ENCODE data around the gene USF3. TPM values are rescaled to one million over a fixed set of nuclear protein-coding genes. Genes with fewer than 3 reads are reported as not detected.

The USF3 gene
- total RNA-seq, 1 donor from 2014 or later = 20.8 TPM

- H3K27me3 Mint-ChIP-seq = no peaks in the 10 kb centered on the region
- no peaks in the 10 kb centered on the region for H3K4me1 Mint-ChIP-seq (ENCODE audit: unreplicated experiment)
- H3K27ac Mint-ChIP-seq = no peak overlapping the region
- no peak for TF ChIP-seq CTCF (conservative IDR thresholded peaks at IDR 0.05)
- H3K9me3 Mint-ChIP-seq = peaks cover 17% of the 10 kb centered on the region
- no peak for DNase-seq (ENCODE audit: extremely low spot score, unreplicated experiment)
- H3K36me3 Mint-ChIP-seq = peaks cover 36% of the 10 kb centered on the region
- H3K4me3 Mint-ChIP-seq = no peak overlapping the region
Observed at GRCh38 chr3:113684271-113684819, 12.1 kb downstream of the USF3 start.

GRCh38 chr3:113678773-113679172, 17.7 kb downstream of the USF3 start:
- H3K4me3 Mint-ChIP-seq = no peak overlapping the region
- H3K27me3 Mint-ChIP-seq = no peaks in the 10 kb centered on the region
- no peak overlapping the region for H3K27ac Mint-ChIP-seq
- DNase-seq (ENCODE audit: extremely low spot score, unreplicated experiment) = peak; percentile 8
- peaks cover 9% of the 10 kb centered on the region for H3K4me1 Mint-ChIP-seq (ENCODE audit: unreplicated experiment)
- TF ChIP-seq CTCF (conservative IDR thresholded peaks at IDR 0.05) = no peak
- peaks cover 7% of the 10 kb centered on the region for H3K9me3 Mint-ChIP-seq
- peaks cover 41% of the 10 kb centered on the region for H3K36me3 Mint-ChIP-seq

GRCh38 chr3:113677737-113678136, 18.7 kb downstream of the USF3 start:
- no peak overlapping the region for H3K27ac Mint-ChIP-seq
- no peak for TF ChIP-seq CTCF (conservative IDR thresholded peaks at IDR 0.05)
- peaks cover 7% of the 10 kb centered on the region for H3K9me3 Mint-ChIP-seq
- no peaks in the 10 kb centered on the region for H3K27me3 Mint-ChIP-seq
- DNase-seq (ENCODE audit: extremely low spot score, unreplicated experiment) = no peak
- no peak overlapping the region for H3K4me3 Mint-ChIP-seq
- H3K4me1 Mint-ChIP-seq (ENCODE audit: unreplicated experiment) = peaks cover 9% of the 10 kb centered on the region
- H3K36me3 Mint-ChIP-seq = peaks cover 39% of the 10 kb centered on the region

- Mint-ChIP-seq H3K36me3 (peaks cover 42% of the 10 kb centered on the region), H3K27me3 (no peaks in the 10 kb centered on the region), H3K9me3 (peaks cover 7% of the 10 kb centered on the region), H3K4me1 (ENCODE audit: unreplicated experiment) (peaks cover 9% of the 10 kb centered on the region), H3K27ac (no peak overlapping the region), H3K4me3 (no peak overlapping the region)
- DNase-seq (ENCODE audit: extremely low spot score, unreplicated experiment) = no peak
- no peak for TF ChIP-seq CTCF (conservative IDR thresholded peaks at IDR 0.05)
Observed at GRCh38 chr3:113676261-113676660, 20.2 kb downstream of the USF3 start.

- Mint-ChIP-seq H3K27me3 (no peaks in the 10 kb centered on the region), H3K4me3 (no peak overlapping the region), H3K36me3 (peaks cover 37% of the 10 kb centered on the region), H3K27ac (no peak overlapping the region), H3K4me1 (ENCODE audit: unreplicated experiment) (peaks cover 14% of the 10 kb centered on the region), H3K9me3 (no peaks in the 10 kb centered on the region)
- DNase-seq (ENCODE audit: extremely low spot score, unreplicated experiment) = no peak
- no peak for TF ChIP-seq CTCF (conservative IDR thresholded peaks at IDR 0.05)
Observed at GRCh38 chr3:113673593-113673992, 22.8 kb downstream of the USF3 start.

GRCh38 chr3:113668015-113668414, 28.4 kb downstream of the USF3 start:
- DNase-seq (ENCODE audit: extremely low spot score, unreplicated experiment) = no peak
- Mint-ChIP-seq H3K27ac (peak overlapping the region; percentile 16), H3K4me1 (ENCODE audit: unreplicated experiment) (peaks cover 35% of the 10 kb centered on the region), H3K4me3 (no peak overlapping the region), H3K36me3 (peaks cover 21% of the 10 kb centered on the region), H3K27me3 (no peaks in the 10 kb centered on the region), H3K9me3 (peaks cover 5% of the 10 kb centered on the region)
- no peak for TF ChIP-seq CTCF (conservative IDR thresholded peaks at IDR 0.05)
